GM21786 (cell line): ENCODE measurements around the gene KRT31.
"Not testable (repeated sequence)": the region's sequence is repeated elsewhere in the genome, so short reads cannot be mapped to it uniquely, and the experiment has no call there.

Source experiments
- ATAC-seq: cut with Tn5 transposase; IDR thresholded peaks from one replicate; pipeline ENCODE4 v1.9.1; 2021; ENCODE audit not compliant: unreplicated experiment

The KRT31 gene

GRCh38 chr17:41347869-41348760 lies 49.3 kb downstream of the KRT31 start:
- no peak for ATAC-seq

- ATAC-seq = not testable (repeated sequence)
Measured at GRCh38 chr17:41346421-41346820, 51.0 kb downstream of the KRT31 start.

GRCh38 chr17:41345992-41346391 lies 51.4 kb downstream of the KRT31 start:
- no peak for ATAC-seq
